GM23248 (cell line): ENCODE measurements around the gene TNFRSF6B.

ENCODE experiments used
- EZH2 ChIP-seq: fragments of 200-600 bp; sonication (generic); IDR thresholded peaks from 2 replicates; pipeline ENCODE4 v1.6.1; 2018; ENCODE audit warnings: antibody characterized with exemption, mild to moderate bottlenecking; ENCODE audit not compliant: insufficient read depth, poor library complexity, severe bottlenecking
- EZH2phosphoT487 ChIP-seq: fragments of 200-600 bp; sonication (generic); IDR thresholded peaks from 2 replicates; pipeline ENCODE4 v1.6.1; 2018; ENCODE audit warnings: antibody characterized with exemption, moderate library complexity, mild to moderate bottlenecking, low read depth; ENCODE audit not compliant: insufficient read depth

DNA sequence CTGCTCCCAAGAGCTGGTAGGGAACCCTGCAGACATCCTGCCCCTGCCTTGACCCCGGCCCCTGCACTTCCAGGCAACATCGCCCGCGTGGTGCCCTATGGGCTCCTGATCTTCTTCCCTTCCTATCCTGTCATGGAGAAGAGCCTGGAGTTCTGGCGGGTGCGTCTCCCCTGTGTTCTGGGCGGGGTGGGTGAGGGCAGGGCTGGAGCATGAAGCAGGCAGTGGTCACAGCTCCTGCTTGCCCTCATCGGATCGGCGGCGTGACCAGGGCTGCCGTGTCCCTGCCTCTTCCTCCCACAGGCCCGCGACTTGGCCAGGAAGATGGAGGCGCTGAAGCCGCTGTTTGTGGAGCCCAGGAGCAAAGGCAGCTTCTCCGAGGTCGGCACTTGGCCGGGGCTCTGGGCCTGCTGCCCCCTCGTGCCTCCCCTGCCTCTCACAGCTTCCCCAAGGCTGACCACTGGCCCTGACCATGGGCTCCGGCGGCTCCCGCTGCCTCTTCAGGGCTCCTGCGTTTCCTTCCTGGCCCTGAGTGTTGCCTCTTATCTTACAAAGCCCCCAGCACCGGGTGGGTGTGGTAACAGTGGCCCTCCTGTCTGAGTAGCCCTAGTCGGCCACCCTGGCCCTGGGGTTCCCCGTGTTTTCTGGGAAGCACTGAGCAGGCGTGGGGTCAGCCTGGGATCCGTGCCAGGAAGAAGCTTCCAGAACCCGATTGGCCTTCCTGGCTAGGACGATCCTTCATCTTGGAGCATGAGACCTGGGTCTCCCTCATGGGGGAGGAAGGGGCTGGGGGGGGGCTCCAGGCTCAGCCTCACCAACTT is 8.0 kb upstream of the TNFRSF6B start:
- TF ChIP-seq EZH2: no peak
- no peak for TF ChIP-seq EZH2phosphoT487
